Neural cell (in vitro differentiated cells): ENCODE results near the gene PATL1.

Source experiments
- EP300 ChIP-seq: fragments of 450-650 bp; conservative IDR thresholded peaks from 2 replicates; pipeline ENCODE4 v1.6.1; 2014; ENCODE audit warnings: antibody characterized with exemption, mild to moderate bottlenecking, moderate library complexity; ENCODE audit not compliant: poor library complexity, severe bottlenecking
- EZH2 ChIP-seq: fragments of 200-600, 300-800 bp; shearing (Covaris generic), sonication (generic); IDR thresholded peaks from 2 replicates; pipeline ENCODE4 v1.6.1; 2014; ENCODE audit warnings: antibody characterized with exemption, low read length, borderline replicate concordance, mild to moderate bottlenecking; ENCODE audit not compliant: insufficient read depth, poor library complexity, severe bottlenecking
- RAD21 ChIP-seq: fragments of 450-650 bp; conservative IDR thresholded peaks from 2 replicates; pipeline ENCODE4 v1.6.1; 2014; ENCODE audit warnings: antibody characterized with exemption, mild to moderate bottlenecking, moderate library complexity
- TF ChIP-seq, protein P1 (sequence below): fragments of 450-650 bp; IDR thresholded peaks from 2 replicates; pipeline ENCODE4 v1.5.1; 2014; ENCODE audit warnings: antibody characterized with exemption, mild to moderate bottlenecking, moderate library complexity; ENCODE audit not compliant: poor library complexity, severe bottlenecking

DNA sequence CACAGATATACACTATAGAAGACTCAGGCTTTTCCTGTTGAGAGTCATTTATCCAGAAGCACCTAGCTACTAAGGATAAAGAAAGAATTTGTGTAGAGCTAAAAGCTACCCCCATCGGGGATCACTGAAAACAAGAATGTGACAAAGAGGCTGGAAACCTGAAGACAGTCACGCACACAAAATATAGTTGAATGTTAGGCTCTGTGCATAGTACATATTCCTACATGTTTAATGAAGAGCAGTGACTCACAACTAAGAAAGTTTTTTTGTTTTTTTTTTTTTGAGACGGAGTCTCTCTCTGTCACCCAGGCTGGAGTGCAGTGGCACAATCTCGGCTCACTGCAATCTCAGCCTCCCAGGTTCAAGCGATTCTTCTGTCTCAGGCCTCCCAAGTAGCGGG lies 36.5 kb upstream of the PATL1 start:
- TF ChIP-seq, protein P1, sequence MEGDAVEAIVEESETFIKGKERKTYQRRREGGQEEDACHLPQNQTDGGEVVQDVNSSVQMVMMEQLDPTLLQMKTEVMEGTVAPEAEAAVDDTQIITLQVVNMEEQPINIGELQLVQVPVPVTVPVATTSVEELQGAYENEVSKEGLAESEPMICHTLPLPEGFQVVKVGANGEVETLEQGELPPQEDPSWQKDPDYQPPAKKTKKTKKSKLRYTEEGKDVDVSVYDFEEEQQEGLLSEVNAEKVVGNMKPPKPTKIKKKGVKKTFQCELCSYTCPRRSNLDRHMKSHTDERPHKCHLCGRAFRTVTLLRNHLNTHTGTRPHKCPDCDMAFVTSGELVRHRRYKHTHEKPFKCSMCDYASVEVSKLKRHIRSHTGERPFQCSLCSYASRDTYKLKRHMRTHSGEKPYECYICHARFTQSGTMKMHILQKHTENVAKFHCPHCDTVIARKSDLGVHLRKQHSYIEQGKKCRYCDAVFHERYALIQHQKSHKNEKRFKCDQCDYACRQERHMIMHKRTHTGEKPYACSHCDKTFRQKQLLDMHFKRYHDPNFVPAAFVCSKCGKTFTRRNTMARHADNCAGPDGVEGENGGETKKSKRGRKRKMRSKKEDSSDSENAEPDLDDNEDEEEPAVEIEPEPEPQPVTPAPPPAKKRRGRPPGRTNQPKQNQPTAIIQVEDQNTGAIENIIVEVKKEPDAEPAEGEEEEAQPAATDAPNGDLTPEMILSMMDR: no peak
- TF ChIP-seq EZH2 (no peak), EP300 (no peak), RAD21 (no peak)
